ENCODE data around the gene TMEM107.
A peak's percentile ranks its signal among the peaks of the same experiment; 100 is the strongest.
"Not testable (repeated sequence)": the region's sequence is repeated elsewhere in the genome, so short reads cannot be mapped to it uniquely, and the experiment has no call there.

TMEM107 gene

GRCh38 chr17:8176197-8176940, at the start of gene TMEM107:
Gene TMEM107, minus strand, starts transcription at chr17:8176380. Its CDS starts 94 bp downstream, at chr17:8176286.
- peak; percentile 92 to 97 for DNase-seq

GRCh38 chr17:8224891-8225812, 49.0 kb upstream of the TMEM107 start:
- no peak for DNase-seq

GRCh38 chr17:8223356-8224126, 47.4 kb upstream of the TMEM107 start:
- peak; percentile 79 to 87 for DNase-seq

- peak; percentile 96 to 97 for DNase-seq
Measured at GRCh38 chr17:8222630-8223355, 46.6 kb upstream of the TMEM107 start.

GRCh38 chr17:8222380-8222629, 46.1 kb upstream of the TMEM107 start:
- DNase-seq, result no peak

- DNase-seq, result peak; percentile 78 to 90
Measured at GRCh38 chr17:8221663-8222379, 45.6 kb upstream of the TMEM107 start.

GRCh38 chr17:8220783-8221662, 44.8 kb upstream of the TMEM107 start:
- DNase-seq, result peak; percentile 92 to 96

GRCh38 chr17:8214000-8214399, 37.8 kb upstream of the TMEM107 start:
- DNase-seq, result not testable (repeated sequence)

GRCh38 chr17:8212312-8213180, 36.4 kb upstream of the TMEM107 start:
- DNase-seq, result no peak

GRCh38 chr17:8210761-8211458, 34.7 kb upstream of the TMEM107 start:
- no peak for DNase-seq

GRCh38 chr17:8209907-8210760, 34.0 kb upstream of the TMEM107 start, which contains the start of gene AURKB:
Gene AURKB, minus strand, starts transcription at chr17:8210575. Its CDS starts 351 bp downstream, at chr17:8210224.
- peak; percentile 99 for DNase-seq

- no peak for DNase-seq
Measured at GRCh38 chr17:8206536-8206935, 30.4 kb upstream of the TMEM107 start.

GRCh38 chr17:8204761-8205555, 28.8 kb upstream of the TMEM107 start:
- DNase-seq, result no peak

GRCh38 chr17:8192070-8192815, 16.1 kb upstream of the TMEM107 start:
- peak; percentile 95 to 97 for DNase-seq

GRCh38 chr17:8190506-8190905, 14.3 kb upstream of the TMEM107 start:
- no peak for DNase-seq

GRCh38 chr17:8189711-8190477, 13.7 kb upstream of the TMEM107 start, which contains the start of gene BORCS6:
Gene BORCS6, minus strand, starts transcription at chr17:8190180. Its CDS starts 40 bp downstream, at chr17:8190140.
- DNase-seq, result peak; percentile 99

Measured in SHP77 (cell line).